Activated CD4-positive, alpha-beta T cell treated with anti-CD3 and anti-CD28 coated beads, Interleukin-2, amount 10 ng/mL, durations not matched to agents 7 days and 5 days (primary cell): Measurements from ENCODE around the gene CACNA2D3. TPM values are rescaled to one million over a fixed set of nuclear protein-coding genes. Genes with fewer than 3 reads are reported as not detected.

Experiments used
- CTCF ChIA-PET: fragments of 350-600 bp; sonication (Branson Sonifier 250); formaldehyde crosslinking; loops from one replicate; lab custom pipeline; 2021; ENCODE audit warnings: antibody characterized with exemption; lab: Charles Lee
- POLR2A ChIA-PET: fragments of 350-600 bp; sonication (Branson Sonifier 250); formaldehyde crosslinking; loops from one replicate; lab custom pipeline; 2021; ENCODE audit warnings: antibody characterized with exemption; lab: Charles Lee
- DNase-seq: peaks from one replicate; pipeline ENCODE4 v3.0.0-alpha.2; 2020
- H3K27ac Mint-ChIP-seq: one replicate; pipeline ENCODE4 v1.8.0; 2021; ENCODE audit warnings: mild to moderate bottlenecking, moderate library complexity, mixed read lengths
- H3K27me3 Mint-ChIP-seq: one replicate; pipeline ENCODE4 v1.8.0; 2021; ENCODE audit warnings: mixed read lengths
- H3K36me3 Mint-ChIP-seq: one replicate; pipeline ENCODE4 v1.8.0; 2021; ENCODE audit warnings: low read depth, mixed read lengths
- H3K4me1 Mint-ChIP-seq: one replicate; pipeline ENCODE4 v1.8.0; 2021; ENCODE audit warnings: mixed read lengths
- H3K4me3 Mint-ChIP-seq: one replicate; pipeline ENCODE4 v1.8.0; 2021; ENCODE audit warnings: mild to moderate bottlenecking, moderate library complexity, mixed read lengths
- H3K9me3 Mint-ChIP-seq: one replicate; pipeline ENCODE4 v1.8.0; 2021; ENCODE audit warnings: mixed read lengths
- total RNA-seq, 2 experiments: library from RNA; stranded (reverse); gene quantifications; one replicate each; pipeline ENCODE4 v1.2.3, GENCODE V29; 2021

The CACNA2D3 gene
- total RNA-seq, 2 experiments from 2014 or later: not detected

DNA sequence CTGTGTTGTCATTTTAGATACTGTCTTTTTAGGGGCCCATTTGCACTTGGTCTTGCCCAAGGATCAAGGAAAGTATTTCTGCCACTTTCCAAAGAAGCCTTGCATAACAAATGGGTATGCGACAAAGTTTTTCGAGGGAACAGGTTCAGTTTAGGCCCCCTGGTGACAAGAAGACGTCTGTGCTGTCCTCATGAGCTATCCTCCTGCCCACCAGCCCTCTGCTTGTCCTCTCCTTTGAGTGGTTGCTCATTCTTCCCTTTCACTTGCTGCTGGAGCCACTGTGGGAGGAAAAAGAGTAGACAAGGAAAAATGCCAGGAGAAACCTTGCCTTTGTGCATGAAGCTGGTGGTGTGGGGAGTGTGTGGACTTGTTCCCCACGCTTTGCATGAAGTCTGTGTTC, 171.9 kb downstream of the CACNA2D3 start:
- H3K27me3 Mint-ChIP-seq: no peaks in the 10 kb centered on the region
- POLR2A ChIA-PET: no interaction called here
- CTCF ChIA-PET: interaction anchor here (0.6 kb wide), 1 partner anchor 58 kb away, joined by 3 read pairs; no protein-coding TSS in a partner anchor
- H3K9me3 Mint-ChIP-seq: no peaks in the 10 kb centered on the region
- no peaks in the 10 kb centered on the region for H3K4me1 Mint-ChIP-seq
- H3K4me3 Mint-ChIP-seq: no peak overlapping the region
- H3K27ac Mint-ChIP-seq: no peak overlapping the region
- no peak for DNase-seq
- no peaks in the 10 kb centered on the region for H3K36me3 Mint-ChIP-seq

GRCh38 chr3:54296531-54296930, 174.2 kb downstream of the CACNA2D3 start:
- Mint-ChIP-seq H3K4me3 (no peak overlapping the region), H3K9me3 (no peaks in the 10 kb centered on the region), H3K27ac (no peak overlapping the region), H3K4me1 (no peaks in the 10 kb centered on the region), H3K27me3 (no peaks in the 10 kb centered on the region), H3K36me3 (no peaks in the 10 kb centered on the region)
- ChIA-PET POLR2A (no interaction called here), CTCF (no interaction called here)
- no peak for DNase-seq

DNA sequence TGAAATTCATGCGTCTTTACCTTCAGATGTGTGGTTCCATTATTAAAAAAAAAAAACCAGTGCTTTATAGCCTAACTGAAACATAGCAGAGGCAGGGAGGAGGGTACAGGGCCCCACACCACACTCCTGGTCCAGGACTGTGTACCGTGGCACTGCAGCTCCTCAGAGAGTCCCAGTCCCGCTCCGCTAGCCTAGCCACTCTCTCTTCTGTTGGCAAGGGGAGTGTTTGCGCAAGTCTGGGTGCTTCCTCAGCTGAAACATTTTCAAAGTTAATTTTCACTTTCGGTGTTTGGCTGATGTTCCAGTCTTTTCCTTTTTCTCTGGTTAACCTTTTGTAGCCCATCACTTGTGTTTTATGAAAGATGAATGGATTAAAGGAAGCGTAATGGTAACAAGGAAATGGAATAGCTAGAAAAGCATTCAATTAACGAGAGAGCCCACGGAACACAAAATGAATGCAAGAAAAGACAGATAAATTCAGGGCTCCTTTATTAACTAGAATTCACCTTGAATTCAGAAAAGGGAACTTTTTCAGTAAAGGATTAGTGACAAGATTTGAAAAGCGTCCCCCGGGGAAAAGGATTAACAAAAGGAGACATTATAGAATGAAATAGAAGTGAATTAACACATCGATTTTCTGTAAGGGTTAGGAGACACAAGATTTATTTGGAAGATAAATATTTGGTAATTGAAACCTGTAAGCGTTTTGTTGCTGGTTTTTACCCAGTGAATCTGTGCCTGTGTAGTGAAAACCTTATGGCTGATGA, 177.0 kb downstream of the CACNA2D3 start:
- H3K27ac Mint-ChIP-seq: no peak overlapping the region
- ChIA-PET CTCF (no interaction called here), POLR2A (no interaction called here)
- H3K9me3 Mint-ChIP-seq: no peaks in the 10 kb centered on the region
- H3K27me3 Mint-ChIP-seq: no peaks in the 10 kb centered on the region
- no peak for DNase-seq
- no peak overlapping the region for H3K4me3 Mint-ChIP-seq
- no peaks in the 10 kb centered on the region for H3K36me3 Mint-ChIP-seq
- no peaks in the 10 kb centered on the region for H3K4me1 Mint-ChIP-seq

GRCh38 chr3:54303517-54304375, 181.4 kb downstream of the CACNA2D3 start:
- H3K27me3 Mint-ChIP-seq: no peaks in the 10 kb centered on the region
- H3K27ac Mint-ChIP-seq: no peak overlapping the region
- CTCF ChIA-PET: no interaction called here
- H3K9me3 Mint-ChIP-seq: no peaks in the 10 kb centered on the region
- H3K4me1 Mint-ChIP-seq: no peaks in the 10 kb centered on the region
- H3K36me3 Mint-ChIP-seq: no peaks in the 10 kb centered on the region
- DNase-seq: no peak
- POLR2A ChIA-PET: no interaction called here
- no peak overlapping the region for H3K4me3 Mint-ChIP-seq

- ChIA-PET CTCF (no interaction called here), POLR2A (no interaction called here)
- H3K4me3 Mint-ChIP-seq: no peak overlapping the region
- DNase-seq: no peak
- no peaks in the 10 kb centered on the region for H3K9me3 Mint-ChIP-seq
- no peaks in the 10 kb centered on the region for H3K27me3 Mint-ChIP-seq
- H3K4me1 Mint-ChIP-seq: no peaks in the 10 kb centered on the region
- no peaks in the 10 kb centered on the region for H3K36me3 Mint-ChIP-seq
- H3K27ac Mint-ChIP-seq: no peak overlapping the region
These were observed 182.5 kb downstream of the CACNA2D3 start for GRCh38 chr3:54304877-54305276.

GRCh38 chr3:54305409-54306099, 183.2 kb downstream of the CACNA2D3 start:
- Mint-ChIP-seq H3K4me3 (no peak overlapping the region), H3K4me1 (no peaks in the 10 kb centered on the region), H3K36me3 (no peaks in the 10 kb centered on the region), H3K9me3 (no peaks in the 10 kb centered on the region), H3K27ac (no peak overlapping the region), H3K27me3 (no peaks in the 10 kb centered on the region)
- DNase-seq: no peak
- ChIA-PET CTCF (no interaction called here), POLR2A (no interaction called here)

- H3K4me3 Mint-ChIP-seq: no peak overlapping the region
- no peaks in the 10 kb centered on the region for H3K4me1 Mint-ChIP-seq
- no peaks in the 10 kb centered on the region for H3K36me3 Mint-ChIP-seq
- H3K9me3 Mint-ChIP-seq: no peaks in the 10 kb centered on the region
- ChIA-PET POLR2A (no interaction called here), CTCF (no interaction called here)
- H3K27ac Mint-ChIP-seq: no peak overlapping the region
- DNase-seq: no peak
- no peaks in the 10 kb centered on the region for H3K27me3 Mint-ChIP-seq
These were observed 185.3 kb downstream of the CACNA2D3 start for GRCh38 chr3:54307566-54308180.

- Mint-ChIP-seq H3K27ac (no peak overlapping the region), H3K9me3 (no peaks in the 10 kb centered on the region), H3K27me3 (no peaks in the 10 kb centered on the region), H3K4me1 (no peaks in the 10 kb centered on the region), H3K4me3 (no peak overlapping the region), H3K36me3 (no peaks in the 10 kb centered on the region)
- no peak for DNase-seq
- CTCF ChIA-PET: no interaction called here
- POLR2A ChIA-PET: no interaction called here
These were observed 187.2 kb downstream of the CACNA2D3 start for GRCh38 chr3:54309601-54310000.

DNA sequence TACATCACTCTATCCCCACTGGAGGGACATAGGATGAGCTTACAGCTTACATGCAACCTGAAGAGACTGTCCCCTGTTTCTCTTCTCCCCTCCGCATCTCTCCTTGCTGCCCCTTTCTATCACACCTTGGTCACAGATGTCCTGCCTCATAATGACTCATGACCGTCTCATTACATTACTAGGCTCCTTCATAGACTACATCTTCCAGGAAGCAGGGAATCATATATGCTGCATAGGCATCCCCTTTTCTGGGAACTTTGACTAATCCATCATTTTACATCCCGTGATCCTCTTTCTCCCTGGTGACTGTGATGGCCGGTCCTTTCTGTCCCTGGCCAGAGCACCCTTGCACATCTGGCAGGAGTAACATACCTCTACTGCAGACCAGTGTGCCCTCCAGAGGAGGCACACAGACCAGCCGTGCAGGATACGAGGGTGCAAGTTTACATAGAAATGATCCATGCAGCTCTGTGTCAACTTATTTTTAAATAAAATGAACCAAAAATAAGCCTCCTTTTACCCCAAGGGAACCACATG, 188.9 kb downstream of the CACNA2D3 start:
- no peaks in the 10 kb centered on the region for H3K4me1 Mint-ChIP-seq
- H3K9me3 Mint-ChIP-seq: no peaks in the 10 kb centered on the region
- POLR2A ChIA-PET: no interaction called here
- no peaks in the 10 kb centered on the region for H3K27me3 Mint-ChIP-seq
- H3K4me3 Mint-ChIP-seq: no peak overlapping the region
- CTCF ChIA-PET: no interaction called here
- no peak overlapping the region for H3K27ac Mint-ChIP-seq
- no peaks in the 10 kb centered on the region for H3K36me3 Mint-ChIP-seq
- no peak for DNase-seq

GRCh38 chr3:54312156-54312899, 190.0 kb downstream of the CACNA2D3 start:
- H3K27me3 Mint-ChIP-seq: no peaks in the 10 kb centered on the region
- no peaks in the 10 kb centered on the region for H3K36me3 Mint-ChIP-seq
- H3K4me1 Mint-ChIP-seq: no peaks in the 10 kb centered on the region
- POLR2A ChIA-PET: no interaction called here
- no peak for DNase-seq
- H3K27ac Mint-ChIP-seq: no peak overlapping the region
- CTCF ChIA-PET: no interaction called here
- H3K4me3 Mint-ChIP-seq: no peak overlapping the region
- H3K9me3 Mint-ChIP-seq: no peaks in the 10 kb centered on the region

- Mint-ChIP-seq H3K27me3 (no peaks in the 10 kb centered on the region), H3K4me1 (no peaks in the 10 kb centered on the region), H3K36me3 (no peaks in the 10 kb centered on the region), H3K27ac (no peak overlapping the region), H3K9me3 (no peaks in the 10 kb centered on the region), H3K4me3 (no peak overlapping the region)
- POLR2A ChIA-PET: no interaction called here
- CTCF ChIA-PET: no interaction called here
- DNase-seq: no peak
These were observed 191.1 kb downstream of the CACNA2D3 start for GRCh38 chr3:54313418-54313817.

DNA sequence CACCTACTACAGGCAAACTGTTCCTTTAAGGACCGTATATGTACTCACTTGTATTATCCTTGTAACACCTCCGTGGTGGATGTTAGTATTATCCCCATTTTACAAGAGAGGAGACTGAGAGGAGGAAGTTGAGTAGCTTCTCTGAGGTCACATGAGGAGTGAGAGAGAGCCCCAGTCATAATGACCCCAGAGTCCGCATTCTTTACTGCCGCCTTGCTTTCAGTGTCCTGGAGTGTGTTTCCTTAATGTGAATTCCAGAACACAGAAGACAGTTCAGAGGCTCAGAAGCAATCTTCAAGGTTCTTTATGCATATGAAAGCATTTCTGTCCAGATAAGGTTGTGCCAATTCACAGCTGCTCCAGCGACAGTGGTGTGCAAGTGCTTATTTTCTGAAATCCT, 199.2 kb downstream of the CACNA2D3 start:
- Mint-ChIP-seq H3K27ac (no peak overlapping the region), H3K4me1 (no peaks in the 10 kb centered on the region), H3K4me3 (no peak overlapping the region), H3K36me3 (no peaks in the 10 kb centered on the region), H3K27me3 (no peaks in the 10 kb centered on the region), H3K9me3 (no peaks in the 10 kb centered on the region)
- POLR2A ChIA-PET: no interaction called here
- CTCF ChIA-PET: no interaction called here
- DNase-seq: no peak
